ENCODE results near the gene MT1B.
A peak's percentile ranks its signal among the peaks of the same experiment; 100 is the strongest.

GRCh38 chr16:56632156-56632847, 19.4 kb upstream of the MT1B start, which contains the start of gene MT1M:
- no peak for TF ChIP-seq CTCF (IDR thresholded peaks at IDR 0.05)
- peak; percentile 52 to 81 (median 78) for TF ChIP-seq POLR2AphosphoS5 (IDR thresholded peaks at IDR 0.05)
- peak; percentile 28 to 44 for TF ChIP-seq POLR2A (IDR thresholded peaks at IDR 0.05)
- peak in 3 of 4 donors; percentile 53 to 92 (median 67) for TF ChIP-seq EP300 (IDR thresholded peaks at IDR 0.05)

Data from sigmoid colon (tissue), 4 donors.